ENCODE data around the gene PCGF6.

- no peak for TF ChIP-seq CTCF (optimal IDR thresholded peaks at IDR 0.05 in 1 of 3, IDR thresholded peaks at IDR 0.05 in 1 of 3, conservative IDR thresholded peaks at IDR 0.05 in 1 of 3; ENCODE audit: extremely low read depth in 1 of 3, insufficient read depth in 2 of 3, low read length in 3 of 3)
- no peak for TF ChIP-seq EZH2 (IDR thresholded peaks at IDR 0.05; ENCODE audit: low read length)
Observed at GRCh38 chr10:103316087-103316486, 34.9 kb downstream of the PCGF6 start.

Measured in keratinocyte (primary cell).